Measurements from ENCODE around the gene CCBE1. TPM values are rescaled to one million over a fixed set of nuclear protein-coding genes. Genes with fewer than 3 reads are reported as not detected.

The CCBE1 gene
- total and polyA plus RNA-seq, 2 of the 4 experiments (the other 2 are of a cell fraction) = 64.8 to 148 TPM

GRCh38 chr18:59582395-59582794 is 114.8 kb downstream of the CCBE1 start:
- no peak overlapping the region for H3K56ac ChIP-seq (ENCODE audit: extremely low read depth, insufficient read depth, low read length)
- H3K9ac ChIP-seq (ENCODE audit: low read depth, low read length) = no peak overlapping the region
- no peak overlapping the region for H3K4ac ChIP-seq (ENCODE audit: low read depth, low read length)
- no CpG with 5 or more reads among the region's 1 CpG for WGBS, 2 experiments (ENCODE audit: extremely low coverage in 2 of 2, insufficient read length in 1 of 2)
- H3K27me3 ChIP-seq (ENCODE audit: control insufficient read depth, insufficient read depth, low read length) = no peaks in the 10 kb centered on the region
- TF ChIP-seq USF2 (IDR thresholded peaks at IDR 0.05; ENCODE audit: low read depth, low read length) = no peak
- no peak for TF ChIP-seq RCOR1 (IDR thresholded peaks at IDR 0.05; ENCODE audit: insufficient replicate concordance, low read length)
- no peak for TF ChIP-seq CHD1 (IDR thresholded peaks at IDR 0.05; ENCODE audit: low read depth, low read length)
- TF ChIP-seq POLR2A (IDR thresholded peaks at IDR 0.05; ENCODE audit: low read depth, low read length) = no peak
- no peak for TF ChIP-seq SMC3 (IDR thresholded peaks at IDR 0.05; ENCODE audit: low read depth, low read length)
- TF ChIP-seq NFE2L2 (IDR thresholded peaks at IDR 0.05; ENCODE audit: low read depth, low read length) = no peak
- no peak for TF ChIP-seq CEBPB (IDR thresholded peaks at IDR 0.05; ENCODE audit: low read depth, low read length)
- no peak for TF ChIP-seq ELK1 (IDR thresholded peaks at IDR 0.05; ENCODE audit: borderline replicate concordance, low read depth, low read length)
- TF ChIP-seq RAD21 (IDR thresholded peaks at IDR 0.05; ENCODE audit: low read length) = no peak
- no peak for TF ChIP-seq RFX5 (IDR thresholded peaks at IDR 0.05; ENCODE audit: low read depth, low read length)
- no peak for TF ChIP-seq FOS (IDR thresholded peaks at IDR 0.05; ENCODE audit: low read depth, low read length)
- TF ChIP-seq MAFK (IDR thresholded peaks at IDR 0.05; ENCODE audit: low read depth, low read length) = no peak
- no peak overlapping the region for H2BK120ac ChIP-seq (ENCODE audit: low read depth, low read length)
- H3K4me2 ChIP-seq (ENCODE audit: low read depth, low read length) = no peak overlapping the region
- H3K9me3 ChIP-seq (ENCODE audit: control insufficient read depth, insufficient read depth, low read length) = no peaks in the 10 kb centered on the region
- in situ Hi-C loops (cut with MboI; ENCODE audit: low sequenced_read_pairs) = no loop called here
- no peak overlapping the region for H4K91ac ChIP-seq (ENCODE audit: insufficient read depth, low read depth, low read length)
- H3K4me1 ChIP-seq (ENCODE audit: control insufficient read depth, insufficient read depth, low read length) = no peaks in the 10 kb centered on the region
- H2AK5ac ChIP-seq (ENCODE audit: low read depth, low read length) = no peak overlapping the region
- H3K9me1 ChIP-seq (ENCODE audit: insufficient read depth, low read length) = no peaks in the 10 kb centered on the region
- ChIA-PET CTCF (no interaction called here), POLR2A (ENCODE audit: unreplicated experiment) (no interaction called here)
- H4K8ac ChIP-seq (ENCODE audit: low read depth in 2 of 2, low read length in 2 of 2) = no peak overlapping the region
- intact Hi-C loops (cut with micrococcal nuclease) = no loop called here
- H3K4me3 ChIP-seq (ENCODE audit: insufficient read depth, low read depth, low read length) = no peak overlapping the region
- H2BK5ac ChIP-seq (ENCODE audit: low read depth, low read length, poor library complexity, severe bottlenecking) = no peak overlapping the region
- H3K23ac ChIP-seq (ENCODE audit: low read depth, low read length) = no peak overlapping the region
- H2BK20ac ChIP-seq (ENCODE audit: low read depth, low read length) = no peak overlapping the region
- H2AFZ ChIP-seq (replicated peaks; ENCODE audit: low read length, poor library complexity) = no peak overlapping the region
- dilution Hi-C loops (cut with HindIII; ENCODE audit: low sequenced_read_pairs, unreplicated experiment) = no loop called here
- H3K14ac ChIP-seq (replicated peaks; ENCODE audit: low read depth, low read length) = no peak overlapping the region
- no TSS peak for BruUV-seq (replicated peaks)
- H3K27ac ChIP-seq (ENCODE audit: insufficient read depth, low read length) = no peak overlapping the region
- H3K18ac ChIP-seq (ENCODE audit: low read depth, low read length) = no peak overlapping the region
- no peak overlapping the region for H2BK15ac ChIP-seq (ENCODE audit: low read depth, low read length)
- no peaks in the 10 kb centered on the region for H3K36me3 ChIP-seq (ENCODE audit: control insufficient read depth, insufficient read depth, low read length)
- H3K79me1 ChIP-seq (ENCODE audit: low read depth in 1 of 2, low read length in 2 of 2) = peaks cover 32 to 42% of the 10 kb centered on the region in 2 experiments
- ATAC-seq (ENCODE audit: low read depth) (no peak), DNase-seq (no peak)
- H4K5ac ChIP-seq (ENCODE audit: low read depth, low read length) = no peak overlapping the region
- peaks cover 6% of the 10 kb centered on the region; the same call in 1 of the 2 replicates for H4K20me1 ChIP-seq (ENCODE audit: insufficient read depth, low read length)
- H2AK9ac ChIP-seq (replicated peaks; ENCODE audit: low read depth, low read length, poor library complexity) = no peak overlapping the region

All from IMR-90 (cell line).